NCI-H524 (cell line): ENCODE data around the gene CCNG2.

ENCODE experiments used
- DNase-seq, 2 experiments: peaks; one replicate each; lab custom pipeline; 2025; lab: John Stamatoyannopoulos, UW

Gene CCNG2

DNA sequence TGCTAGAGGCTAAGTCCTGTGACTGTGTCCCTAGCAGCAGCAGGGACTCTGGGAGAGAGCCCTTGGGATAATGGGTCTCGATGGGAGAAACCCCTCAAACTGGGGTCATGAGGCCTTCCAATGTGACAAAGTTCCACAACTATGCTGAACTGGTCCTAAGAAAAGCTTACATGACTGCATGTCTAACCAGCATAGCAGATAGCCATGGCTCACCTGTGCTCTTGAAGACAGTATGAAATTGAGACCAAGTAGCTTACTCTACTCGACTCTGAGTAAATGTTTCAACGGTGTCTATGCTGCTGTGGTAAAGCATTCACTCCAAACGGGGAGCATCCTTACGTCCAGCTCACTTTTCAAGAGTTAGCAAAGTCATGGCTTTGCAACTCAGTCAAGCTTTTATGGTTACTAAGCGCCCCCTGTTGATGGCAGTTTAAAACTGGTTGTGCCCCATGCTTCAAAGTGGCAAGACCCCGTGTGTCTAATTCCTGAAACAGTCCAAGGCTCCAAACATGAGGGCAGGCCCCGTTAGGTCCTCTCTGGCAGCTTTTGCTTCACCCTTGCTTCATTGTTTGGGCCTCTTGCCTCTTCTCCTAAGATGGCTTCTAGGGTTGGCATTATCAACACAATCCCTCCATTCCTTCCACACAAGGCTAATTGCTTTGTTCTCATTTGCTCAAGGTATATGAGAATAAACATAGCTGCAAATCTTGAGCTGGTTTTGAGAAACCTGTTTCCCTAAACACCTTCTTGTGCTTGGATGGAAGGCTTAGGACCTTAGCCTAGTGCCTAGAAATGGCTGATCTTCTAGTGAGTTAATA is 46.6 kb downstream of the CCNG2 start:
- DNase-seq: peak; percentile 67 to 69

DNA sequence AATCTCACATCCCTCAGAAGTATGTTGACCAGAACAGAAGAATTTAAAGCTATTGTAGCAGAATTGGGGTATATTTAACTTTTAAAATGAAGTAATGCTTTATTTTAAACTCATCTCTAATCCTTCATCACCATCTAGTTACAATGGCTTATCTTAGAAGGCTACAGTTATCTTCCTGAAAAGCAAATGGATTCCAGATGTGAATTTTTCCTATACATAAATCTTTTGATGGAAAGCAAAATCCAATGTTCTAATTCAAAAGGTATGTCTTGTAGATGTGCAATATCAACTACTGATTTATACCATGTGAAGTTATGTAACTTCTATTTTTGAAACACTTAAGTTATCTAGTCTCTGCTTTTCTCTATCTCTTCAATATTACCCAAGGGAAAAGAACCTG is 47.6 kb downstream of the CCNG2 start:
- DNase-seq: no peak

DNA sequence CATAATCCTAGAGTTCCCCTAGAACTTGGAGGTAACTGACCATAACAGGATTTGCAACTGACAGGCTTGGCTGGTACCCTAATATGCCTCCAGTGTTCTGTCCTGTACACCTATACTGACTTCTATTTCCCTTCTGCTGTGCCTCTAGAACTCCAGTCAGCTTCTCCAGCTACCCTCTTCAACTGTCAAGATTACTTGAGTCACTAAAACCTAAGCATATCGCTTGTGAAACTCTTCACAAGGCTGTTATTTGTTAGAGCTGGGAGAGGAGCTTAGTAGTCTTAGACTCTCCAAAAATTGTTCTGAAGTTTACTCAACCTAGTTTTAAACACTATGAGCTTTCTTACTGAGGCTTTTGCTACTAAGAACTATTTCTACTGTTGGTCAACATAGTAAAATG is 52.0 kb downstream of the CCNG2 start:
- DNase-seq: no peak

DNA sequence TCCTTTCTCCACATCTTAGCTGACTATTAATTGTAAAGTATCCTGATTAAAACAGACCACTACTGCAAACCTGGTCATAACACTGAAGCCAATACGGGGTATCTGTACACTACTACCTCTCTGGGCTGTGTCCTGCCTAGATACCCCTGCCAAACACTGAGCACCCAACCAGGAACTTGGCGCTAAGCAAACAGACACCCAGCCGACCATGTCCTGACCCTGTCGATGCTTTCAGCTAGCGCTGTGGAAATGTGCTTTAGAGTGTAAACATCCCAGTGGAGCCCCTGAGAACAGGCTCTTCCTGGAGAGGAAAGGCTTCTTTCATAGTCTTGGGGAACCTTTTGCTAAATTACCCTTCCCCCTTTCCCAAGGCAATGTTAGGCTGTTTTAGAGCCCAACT is 52.9 kb downstream of the CCNG2 start:
- DNase-seq: no peak

DNA sequence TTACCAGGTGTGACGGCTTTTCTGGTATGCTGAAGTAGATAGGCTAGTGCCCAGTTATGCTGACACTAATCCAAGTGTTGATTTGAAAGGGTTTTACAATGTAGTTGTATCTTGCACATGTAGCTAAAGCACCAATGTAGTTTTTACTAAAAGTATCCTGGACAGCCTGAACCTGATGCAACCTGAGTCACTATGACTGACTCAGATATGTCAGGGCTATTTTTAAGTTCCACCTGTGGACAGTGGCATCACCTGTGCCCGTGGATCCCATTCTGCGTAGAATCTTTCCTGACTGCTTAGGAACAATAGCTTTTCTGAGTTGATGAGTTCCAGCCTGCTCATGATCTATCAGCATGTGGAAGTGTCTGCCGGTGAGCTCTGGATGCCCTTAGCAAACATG is 58.1 kb downstream of the CCNG2 start:
- no peak for DNase-seq

DNA sequence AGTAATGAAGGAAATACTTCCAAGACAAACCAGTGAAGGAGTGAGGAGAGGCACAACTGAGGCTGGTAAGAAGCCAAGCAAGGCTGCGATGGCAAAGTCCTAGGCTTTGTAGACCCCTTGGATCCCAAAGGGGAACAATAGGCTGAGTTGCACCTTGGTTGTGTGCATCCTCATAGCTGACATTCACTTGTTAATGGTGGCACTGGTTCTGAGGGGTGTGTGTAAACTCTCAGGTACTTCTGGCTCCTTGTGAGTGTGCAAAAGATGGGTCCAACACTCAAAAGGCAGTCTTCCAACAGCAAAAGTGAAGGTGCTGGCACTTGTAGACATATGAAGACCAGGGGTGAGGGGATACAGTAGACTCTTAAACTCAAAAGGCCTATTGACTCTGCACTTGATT is 60.5 kb downstream of the CCNG2 start:
- DNase-seq: no peak

DNA sequence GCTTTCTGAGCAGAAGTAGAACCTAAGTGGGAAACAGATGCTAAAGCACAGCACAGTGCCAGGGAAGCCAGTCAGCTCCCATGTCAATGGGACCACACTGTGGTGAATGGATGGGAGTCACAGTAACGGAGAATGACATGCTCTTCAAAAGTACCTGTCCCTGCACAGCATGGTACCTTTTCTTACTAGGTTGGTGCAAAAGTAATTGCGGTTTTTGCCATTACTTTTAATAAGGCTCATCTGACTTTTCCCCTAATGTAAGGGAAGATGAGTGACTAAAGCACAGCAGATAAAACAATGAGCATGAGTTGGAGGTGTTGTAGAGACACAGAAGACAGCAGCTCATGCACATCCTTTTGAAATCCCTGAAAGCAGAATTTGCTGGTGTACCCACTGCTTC is 62.3 kb downstream of the CCNG2 start:
- no peak for DNase-seq
